AG10803 (cell line): ENCODE data around the gene KCNMA1.

Source experiments
- DNase-seq: peaks from one replicate; pipeline ENCODE4 v3.0.0; 2010; ENCODE audit warnings: low read depth
- H3K4me3 ChIP-seq: 2 replicates; pipeline ENCODE4 v1.5.1; 2011; ENCODE audit warnings: mild to moderate bottlenecking, low read length, control low read depth
- TF ChIP-seq, protein P1 (sequence below): conservative IDR thresholded peaks from 2 replicates; pipeline ENCODE4 v1.5.1; 2011; ENCODE audit warnings: mild to moderate bottlenecking, low read length, control low read depth, inconsistent platforms

The KCNMA1 gene

DNA sequence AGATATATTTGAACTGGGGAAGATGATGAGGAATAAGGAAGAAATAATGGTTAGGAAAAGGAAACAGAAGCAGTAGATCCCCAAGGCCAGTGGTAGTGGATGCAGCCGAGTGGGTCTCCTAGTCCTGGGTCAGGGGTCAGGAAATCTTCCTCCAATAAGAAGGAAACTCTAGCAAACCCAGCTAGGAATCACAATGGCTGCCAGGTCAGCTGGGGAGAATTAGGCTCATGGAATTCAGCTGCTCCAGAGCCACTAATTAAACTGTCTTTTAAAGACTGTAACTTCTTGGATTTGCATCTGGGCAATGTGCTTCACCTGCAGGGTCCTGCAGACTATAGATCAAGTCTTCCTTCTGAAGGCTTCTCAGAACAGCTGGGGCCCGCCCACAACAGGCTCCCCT is 644.4 kb downstream of the KCNMA1 start:
- no peak overlapping the region for H3K4me3 ChIP-seq
- TF ChIP-seq, protein P1, sequence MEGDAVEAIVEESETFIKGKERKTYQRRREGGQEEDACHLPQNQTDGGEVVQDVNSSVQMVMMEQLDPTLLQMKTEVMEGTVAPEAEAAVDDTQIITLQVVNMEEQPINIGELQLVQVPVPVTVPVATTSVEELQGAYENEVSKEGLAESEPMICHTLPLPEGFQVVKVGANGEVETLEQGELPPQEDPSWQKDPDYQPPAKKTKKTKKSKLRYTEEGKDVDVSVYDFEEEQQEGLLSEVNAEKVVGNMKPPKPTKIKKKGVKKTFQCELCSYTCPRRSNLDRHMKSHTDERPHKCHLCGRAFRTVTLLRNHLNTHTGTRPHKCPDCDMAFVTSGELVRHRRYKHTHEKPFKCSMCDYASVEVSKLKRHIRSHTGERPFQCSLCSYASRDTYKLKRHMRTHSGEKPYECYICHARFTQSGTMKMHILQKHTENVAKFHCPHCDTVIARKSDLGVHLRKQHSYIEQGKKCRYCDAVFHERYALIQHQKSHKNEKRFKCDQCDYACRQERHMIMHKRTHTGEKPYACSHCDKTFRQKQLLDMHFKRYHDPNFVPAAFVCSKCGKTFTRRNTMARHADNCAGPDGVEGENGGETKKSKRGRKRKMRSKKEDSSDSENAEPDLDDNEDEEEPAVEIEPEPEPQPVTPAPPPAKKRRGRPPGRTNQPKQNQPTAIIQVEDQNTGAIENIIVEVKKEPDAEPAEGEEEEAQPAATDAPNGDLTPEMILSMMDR = no peak
- no peak for DNase-seq

GRCh38 chr10:76992467-76992866 is 645.1 kb downstream of the KCNMA1 start:
- no peak overlapping the region for H3K4me3 ChIP-seq
- TF ChIP-seq, protein P1 = no peak
- DNase-seq = no peak

DNA sequence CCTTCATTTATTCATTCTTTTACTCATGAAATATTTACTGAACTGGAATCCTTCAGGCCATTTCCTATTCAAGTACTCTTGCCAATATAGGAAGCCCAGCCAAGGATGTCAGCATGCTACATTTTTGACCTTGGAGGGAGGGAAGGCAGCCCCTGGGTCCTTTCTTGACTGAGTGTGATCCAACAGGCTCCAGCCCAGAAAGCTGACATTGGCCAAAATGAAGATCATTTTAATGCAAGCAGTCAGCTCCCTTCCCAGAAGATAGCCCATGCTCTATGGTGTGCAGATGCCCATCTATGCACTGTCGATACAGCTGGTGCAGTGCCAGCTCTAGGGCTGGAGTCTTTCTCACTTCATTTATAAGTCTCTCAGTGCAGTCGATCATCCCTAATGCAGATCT is 646.0 kb downstream of the KCNMA1 start:
- TF ChIP-seq, protein P1 = no peak

GRCh38 chr10:76990561-76990960 is 647.0 kb downstream of the KCNMA1 start:
- DNase-seq = no peak
- H3K4me3 ChIP-seq = no peak overlapping the region
- TF ChIP-seq, protein P1 = no peak

More for the DNA sequence above, 646.0 kb downstream of the KCNMA1 start:
- peak; percentile 31 for DNase-seq
- H3K4me3 ChIP-seq = no peak overlapping the region

- TF ChIP-seq, protein P1 = peak; percentile 97
Measured at GRCh38 chr10:76984559-76985443, 652.8 kb downstream of the KCNMA1 start.

GRCh38 chr10:76983624-76984023 is 654.0 kb downstream of the KCNMA1 start:
- no peak overlapping the region for H3K4me3 ChIP-seq
- no peak for DNase-seq
- TF ChIP-seq, protein P1 = no peak

More at GRCh38 chr10:76984559-76985443, 652.8 kb downstream of the KCNMA1 start:
- no peak overlapping the region for H3K4me3 ChIP-seq
- peak; percentile 71 for DNase-seq

DNA sequence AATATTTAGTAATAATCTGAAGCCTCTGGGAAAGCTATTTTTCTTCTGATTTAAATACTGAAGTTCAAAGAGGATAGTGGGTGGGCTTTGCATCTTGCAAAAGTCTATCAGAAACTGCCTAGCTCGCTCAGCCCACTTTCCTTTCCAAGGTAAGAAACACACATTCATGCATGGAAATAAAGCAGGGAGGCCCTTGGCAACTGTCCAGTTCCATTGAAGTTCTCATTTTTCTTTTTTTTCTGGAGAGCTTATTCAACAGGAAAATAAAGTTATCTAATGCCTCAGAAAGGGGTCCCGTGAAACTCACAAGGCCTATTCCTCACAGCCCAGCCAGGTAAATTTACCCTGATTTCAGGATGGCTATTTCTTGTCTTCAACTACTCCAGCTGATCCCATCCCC is 654.9 kb downstream of the KCNMA1 start:
- H3K4me3 ChIP-seq = no peak overlapping the region
- no peak for DNase-seq
- TF ChIP-seq, protein P1 = no peak
